GM12878 (cell line): Measurements from ENCODE around the gene ASPDH. TPM values are rescaled to one million over a fixed set of nuclear protein-coding genes. Genes with fewer than 3 reads are reported as not detected.

Experiments
- ATAC-seq: fragments of 200-7000 bp; cut with Tn5 transposase; 3 replicates; pipeline ENCODE4 v1.9.1; 2020; ENCODE audit warnings: mild to moderate bottlenecking, moderate library complexity
- BruUV-seq: library from RNA; stranded (reverse); fragments of 400-500 nt; replicated peaks from 2 replicates; lab custom pipeline; 2021; lab: Mats Ljungman, UMichigan
- CTCF ChIA-PET: fragments of 300-600 bp; sonication (Branson Sonifier 250); formaldehyde crosslinking; extraction: SDS; loops from one replicate; lab custom pipeline; 2021; ENCODE audit warnings: inconsistent platforms; lab: Yijun Ruan, JAX
- POLR2A ChIA-PET: fragments of 350-600 bp; formaldehyde crosslinking; extraction: SDS; loops from one replicate; lab custom pipeline; 2021; ENCODE audit warnings: inconsistent platforms; lab: Charles Lee
- RAD21 ChIA-PET: fragments of 300-600 bp; sonication (Branson Sonifier 250); formaldehyde crosslinking; loops from one replicate; lab custom pipeline; 2023; ENCODE audit warnings: antibody characterized with exemption; ENCODE audit not compliant: unreplicated experiment; lab: Charles Lee
- SMC1A ChIA-PET: fragments of 300-600 bp; sonication (Branson Sonifier 250); formaldehyde crosslinking; loops from one replicate; lab custom pipeline; 2023; ENCODE audit not compliant: unreplicated experiment, uncharacterized antibody; lab: Charles Lee
- DNase-seq: peaks from one replicate; pipeline ENCODE4 v3.0.0-alpha.2; 2011; ENCODE audit warnings: low read depth, low spot score
- FAIRE-seq: peaks from 3 replicates; lab custom pipeline; 2011; peaks lifted over from hg19 to GRCh38; lab: Jason Lieb, UNC
- H2AFZ ChIP-seq: 2 replicates; pipeline ENCODE4 v1.6.0; 2011; ENCODE audit warnings: low read depth, low read length, control low read depth; ENCODE audit not compliant: control insufficient read depth
- H3K27ac ChIP-seq: 2 replicates; pipeline ENCODE4 v1.5.1; 2011; ENCODE audit warnings: control low read depth; ENCODE audit not compliant: control insufficient read depth, insufficient read depth
- H3K27me3 ChIP-seq, 2 experiments: replicated peaks in 1 of 2; 2 replicates each; pipeline versions ENCODE4 v1.6.0 to v1.6.1; 2011; ENCODE audit warnings: low read length in 1 of 2; ENCODE audit not compliant: control insufficient read depth in 2 of 2, insufficient read depth in 2 of 2
- H3K36me3 ChIP-seq, 2 experiments: 2 replicates each; pipeline ENCODE4 v1.5.1; 2011; ENCODE audit warnings: low read length in 1 of 2; ENCODE audit not compliant: control insufficient read depth in 2 of 2, insufficient read depth in 2 of 2
- H3K4me1 ChIP-seq: 2 replicates; pipeline ENCODE4 v1.6.1; 2011; ENCODE audit warnings: mild to moderate bottlenecking, low read length, moderate library complexity, mixed read lengths; ENCODE audit not compliant: control insufficient read depth, insufficient read depth
- H3K4me2 ChIP-seq: 2 replicates; pipeline ENCODE4 v1.6.0; 2011; ENCODE audit warnings: control low read depth; ENCODE audit not compliant: control insufficient read depth, insufficient read depth
- H3K4me3 ChIP-seq: fragments of 200-600 bp; sonication (generic); 2 replicates; pipeline ENCODE4 v1.5.1; 2016
- H3K79me2 ChIP-seq: 2 replicates; pipeline ENCODE4 v1.6.0; 2011; ENCODE audit warnings: low read length; ENCODE audit not compliant: control insufficient read depth, insufficient read depth
- H3K9ac ChIP-seq: 2 replicates; pipeline ENCODE4 v1.8.0; 2011; ENCODE audit warnings: low read length, control low read depth, mixed read lengths; ENCODE audit not compliant: control insufficient read depth, insufficient read depth
- H3K9me3 ChIP-seq: replicated peaks from 3 replicates; pipeline ENCODE4 v1.5.1; 2011; ENCODE audit warnings: mild to moderate bottlenecking, low read length; ENCODE audit not compliant: control insufficient read depth, insufficient read depth
- H4K20me1 ChIP-seq: 2 replicates; pipeline ENCODE4 v1.6.0; 2011; ENCODE audit not compliant: control insufficient read depth, insufficient read depth
- ATF7 ChIP-seq: fragments of 450-650 bp; IDR thresholded peaks from 2 replicates; pipeline ENCODE4 v1.6.1; 2016; ENCODE audit warnings: low read depth, mild to moderate bottlenecking
- BACH1 ChIP-seq: fragments of 450-650 bp; IDR thresholded peaks from 2 replicates; pipeline ENCODE4 v1.6.1; 2017; ENCODE audit warnings: mild to moderate bottlenecking, borderline replicate concordance
- CBX3 ChIP-seq: fragments of 200-600 bp; sonication (generic); IDR thresholded peaks from 2 replicates; pipeline ENCODE4 v1.6.1; 2016; ENCODE audit warnings: low read depth, borderline replicate concordance
- DPF2 ChIP-seq: fragments of 450-650 bp; IDR thresholded peaks from 2 replicates; pipeline ENCODE4 v1.6.1; 2017; ENCODE audit warnings: mild to moderate bottlenecking
- ELK1 ChIP-seq: IDR thresholded peaks from 2 replicates; pipeline ENCODE4 v1.6.1; 2012; ENCODE audit warnings: low read depth, low read length, improper control_type of control experiment
- IKZF1 ChIP-seq: fragments of 450-650 bp; conservative IDR thresholded peaks from 2 replicates; pipeline ENCODE4 v1.6.1; 2017; ENCODE audit warnings: antibody characterized with exemption, mild to moderate bottlenecking
- JUND ChIP-seq: IDR thresholded peaks from 2 replicates; pipeline ENCODE4 v1.6.1; 2012; ENCODE audit warnings: low read depth, mild to moderate bottlenecking, low read length, improper control_type of control experiment, moderate library complexity
- KLF5 ChIP-seq: fragments of 450-650 bp; IDR thresholded peaks from 2 replicates; pipeline ENCODE4 v1.6.1; 2014; ENCODE audit warnings: mild to moderate bottlenecking; ENCODE audit not compliant: partially characterized antibody
- NKRF ChIP-seq: fragments of 450-650 bp; conservative IDR thresholded peaks from 2 replicates; pipeline ENCODE4 v1.6.1; 2017; ENCODE audit warnings: mild to moderate bottlenecking, moderate library complexity
- NR2F1 ChIP-seq: fragments of 450-650 bp; conservative IDR thresholded peaks from 2 replicates; pipeline ENCODE4 v1.6.1; 2017; ENCODE audit warnings: mild to moderate bottlenecking
- PML ChIP-seq: IDR thresholded peaks from 2 replicates; pipeline ENCODE4 v1.6.1; 2012; ENCODE audit warnings: low read length, inconsistent platforms
- SIX5 ChIP-seq: IDR thresholded peaks from 2 replicates; pipeline ENCODE4 v1.6.1; 2011; ENCODE audit warnings: mild to moderate bottlenecking, low read depth, low read length, moderate library complexity; ENCODE audit not compliant: severe bottlenecking
- TAF1 ChIP-seq: IDR thresholded peaks from 2 replicates; pipeline ENCODE4 v1.6.1; 2011; ENCODE audit warnings: mild to moderate bottlenecking, low read depth, low read length, borderline replicate concordance
- YBX1 ChIP-seq: fragments of 450-650 bp; IDR thresholded peaks from 2 replicates; pipeline ENCODE4 v1.6.1; 2016; ENCODE audit warnings: antibody characterized with exemption
- WGBS: methylation state at CpG from one replicate; pipeline ENCODE4 v1.1.6; 2016; ENCODE audit warnings: low lambda C conversion rate; ENCODE audit not compliant: insufficient replicate concordance, insufficient coverage; ENCODE audit errors: missing lambda C conversion rate; 5-methylcytosine and 5-hydroxymethylcytosine counted together
- in situ Hi-C: fragments of 300-500 bp; cut with MboI; formaldehyde crosslinking; loops from 9 replicates; pipeline ENCODE4 v1.14.3; 2018; ENCODE audit warnings: mixed read lengths
- intact Hi-C: fragments of 100-400 bp; cut with micrococcal nuclease; formaldehyde crosslinking; loops from one replicate; pipeline ENCODE4 v1.14.2; 2022; ENCODE audit not compliant: unreplicated experiment
- polyA plus RNA-seq, 11 experiments: library from polyadenylated mRNA; depleted of rRNA in 4 of 11; unstranded in 6 of 11; stranded (reverse) in 5 of 11; fragments of >200 nt; fragmentation: Nextera tagmentation in 4 of 11; fragmentation: Illumina TruSeq in 1 of 11; extraction: Ambion mirVana in 4 of 11; extraction: Trizol in 1 of 11; gene quantifications; 1 replicate in 1 of 11; 2 replicates in 10 of 11; pipeline versions ENCODE4 v1.2.1 to v1.2.3, GENCODE V29; 2011 to 2016; ENCODE audit warnings: inconsistent platforms in 2 of 11, missing spikeins in 2 of 11, low read depth in 1 of 11
- total RNA-seq, 4 experiments: library from RNA; depleted of rRNA in 3 of 4; stranded (reverse); fragments of >200 nt in 3 of 4; fragmentation: Illumina TruSeq in 1 of 4; extraction: Trizol in 1 of 4; gene quantifications; 2 replicates each; pipeline versions ENCODE4 v1.2.1 to v1.2.3, GENCODE V29; 2013 to 2021

ASPDH gene
- total and polyA plus RNA-seq, 10 of the 15 experiments (the other 5 are each of a cell fraction or from before 2014, with no cell fraction given) = not detected

DNA sequence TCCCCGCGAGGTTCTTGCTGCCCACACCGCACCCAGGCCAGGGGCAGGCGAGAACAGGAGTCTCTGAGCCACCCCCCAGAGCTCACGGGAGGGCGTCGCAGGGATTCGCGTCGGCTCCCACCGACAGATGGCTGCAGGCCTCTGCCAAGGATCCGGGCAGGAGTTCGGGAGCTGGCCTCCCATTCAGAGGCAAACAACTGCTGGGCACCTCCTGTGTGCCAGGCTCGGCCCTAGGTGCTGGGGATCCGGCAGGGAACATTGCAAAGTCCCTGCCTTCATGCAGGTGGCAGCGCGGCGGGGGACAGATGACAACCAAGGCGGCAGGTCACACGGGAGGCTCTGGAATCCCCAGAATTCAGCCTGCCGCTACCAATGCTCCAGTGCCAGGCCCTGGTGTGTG is 29.2 kb upstream of the ASPDH start:
- TF ChIP-seq NKRF (no peak), DPF2 (no peak), PML (no peak), NR2F1 (no peak), ELK1 (no peak), CBX3 (no peak), ATF7 (no peak), JUND (no peak), BACH1 (no peak), YBX1 (no peak), SIX5 (no peak), IKZF1 (no peak), KLF5 (no peak), TAF1 (no peak)
- intact Hi-C loops (no loop called here), in situ Hi-C loops (no loop called here)
- H3K27ac ChIP-seq = no peak overlapping the region
- no peak overlapping the region for H2AFZ ChIP-seq
- no peak overlapping the region for H3K9ac ChIP-seq
- no peaks in the 10 kb centered on the region for H3K4me1 ChIP-seq
- H3K27me3 ChIP-seq = no peaks in the 10 kb centered on the region
- RAD21 ChIA-PET = no interaction called here
- FAIRE-seq = no peak
- no peaks in the 10 kb centered on the region for H4K20me1 ChIP-seq
- BruUV-seq = no TSS peak
- H3K4me3 ChIP-seq = no peak overlapping the region
- POLR2A ChIA-PET = no interaction called here
- no peak for ATAC-seq
- DNase-seq = no peak
- CTCF ChIA-PET = interaction anchor here (8.6 kb wide), 1 partner anchor 14 kb away, joined by 117 read pairs; no protein-coding TSS in a partner anchor
- H3K9me3 ChIP-seq = no peaks in the 10 kb centered on the region
- H3K79me2 ChIP-seq = no peaks in the 10 kb centered on the region
- SMC1A ChIA-PET = no interaction called here
- 74% methylated on average over 21 of the region's 21 CpGs for WGBS
- H3K36me3 ChIP-seq = no peaks in the 10 kb centered on the region
- H3K4me2 ChIP-seq = no peak overlapping the region
